GM18909 (cell line): ENCODE results near the gene CXorf38.
"Not testable (repeated sequence)": the region's sequence is repeated elsewhere in the genome, so short reads cannot be mapped to it uniquely, and the experiment has no call there.

ENCODE experiments used
- ATAC-seq: cut with Tn5 transposase; IDR thresholded peaks from one replicate; pipeline ENCODE4 v1.9.1; 2021; ENCODE audit warnings: mild to moderate bottlenecking; ENCODE audit not compliant: unreplicated experiment, poor library complexity

Gene CXorf38

GRCh38 chrX:40632199-40632598 is 15.2 kb downstream of the CXorf38 start:
- ATAC-seq: no peak

GRCh38 chrX:40628506-40628905 is 18.9 kb downstream of the CXorf38 start:
- ATAC-seq: no peak

- ATAC-seq: no peak
These were observed 22.1 kb downstream of the CXorf38 start for GRCh38 chrX:40625294-40625693.

- ATAC-seq: no peak
These were observed 23.7 kb downstream of the CXorf38 start for GRCh38 chrX:40623665-40624064.

- ATAC-seq: no peak
These were observed 24.2 kb downstream of the CXorf38 start, which contains the start of gene MPC1L for GRCh38 chrX:40623139-40623536. Gene MPC1L (plus strand): TSS chrX:40623428. CDS start chrX:40623566, 138 bp downstream.

- no peak for ATAC-seq
These were observed 24.8 kb downstream of the CXorf38 start for GRCh38 chrX:40622479-40623138.

- ATAC-seq: no peak
These were observed 29.8 kb downstream of the CXorf38 start for GRCh38 chrX:40617566-40617965.

GRCh38 chrX:40615976-40616375 is 31.4 kb downstream of the CXorf38 start:
- ATAC-seq: no peak

GRCh38 chrX:40612511-40612910 is 34.9 kb downstream of the CXorf38 start:
- no peak for ATAC-seq

GRCh38 chrX:40607381-40607780 is 40.0 kb downstream of the CXorf38 start:
- ATAC-seq: no peak

- ATAC-seq: no peak
These were observed 43.9 kb downstream of the CXorf38 start for GRCh38 chrX:40603446-40603845.

GRCh38 chrX:40589616-40590321 is 57.6 kb downstream of the CXorf38 start:
- not testable (repeated sequence) for ATAC-seq

- ATAC-seq: not testable (repeated sequence)
These were observed 59.7 kb downstream of the CXorf38 start for GRCh38 chrX:40587623-40588022.

- ATAC-seq: no peak
These were observed 64.5 kb downstream of the CXorf38 start for GRCh38 chrX:40582811-40583210.

- ATAC-seq: not testable (repeated sequence)
These were observed 65.2 kb downstream of the CXorf38 start for GRCh38 chrX:40582178-40582577.

- ATAC-seq: no peak
These were observed 65.9 kb downstream of the CXorf38 start for GRCh38 chrX:40581336-40581920.

- peak; percentile 97 for ATAC-seq
These were observed 66.6 kb downstream of the CXorf38 start, which contains the start of gene ATP6AP2 for GRCh38 chrX:40580537-40581335. Gene ATP6AP2 (plus strand): TSS chrX:40580970. CDS start chrX:40581066, 96 bp downstream.

- ATAC-seq: no peak
These were observed 67.3 kb downstream of the CXorf38 start for GRCh38 chrX:40579900-40580536.

- no peak for ATAC-seq
These were observed 68.2 kb downstream of the CXorf38 start for GRCh38 chrX:40579141-40579540.
